Inferior parietal cortex (tissue), 1 donor: ENCODE measurements around the gene ZNF772.
A peak's percentile ranks its signal among the peaks of the same experiment; 100 is the strongest.
"Not testable (repeated sequence)": the region's sequence is repeated elsewhere in the genome, so short reads cannot be mapped to it uniquely, and the experiment has no call there.

Experiments used
- DNase-seq: peaks from one replicate; pipeline ENCODE4 v3.0.0-alpha.2; 2016; ENCODE audit errors: extremely low spot score

ZNF772 gene

DNA sequence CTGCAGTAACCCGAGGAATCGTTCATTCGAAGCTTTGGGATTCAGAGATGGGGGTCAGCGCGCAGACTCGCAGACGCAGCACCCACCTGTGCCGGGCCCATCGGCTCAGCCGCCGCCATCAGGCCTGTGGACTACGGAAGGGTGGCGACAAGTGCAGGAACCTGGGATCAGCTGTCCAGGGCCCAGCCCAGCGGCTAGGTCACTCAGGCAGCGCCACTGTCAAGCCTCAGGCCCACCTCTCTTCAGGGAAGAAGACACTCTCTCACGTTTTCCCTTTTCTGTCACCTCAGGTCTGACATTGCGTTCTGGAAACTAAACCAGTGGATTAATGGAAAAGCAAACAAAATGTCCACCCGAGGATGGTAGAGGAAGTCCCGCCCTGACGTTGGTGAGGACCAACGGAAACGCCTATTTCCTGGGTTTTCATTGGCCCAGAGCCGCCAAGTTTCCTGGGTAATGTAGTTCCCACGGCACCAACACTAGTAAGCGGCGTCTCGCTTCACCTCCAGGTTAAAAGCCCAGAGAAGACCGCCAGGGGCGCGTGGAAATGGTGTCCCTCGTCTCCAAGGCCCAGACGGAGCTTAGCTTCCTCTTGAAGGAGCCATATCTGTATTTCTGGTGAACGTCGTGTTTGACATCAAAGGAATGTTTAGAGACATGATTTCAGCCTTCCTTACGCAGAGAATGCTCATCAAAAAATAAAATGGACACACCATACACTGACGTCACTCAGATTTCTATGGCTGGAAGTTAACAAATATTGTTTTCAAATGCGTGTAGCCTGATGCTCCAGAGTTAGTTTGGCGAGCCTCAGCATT is at the start of gene ZNF772:
TSS of gene ZNF772 (minus strand) at position 376 of the 818 bp plus-strand sequence. CDS start at position 119, 257 bp downstream.
- peak; percentile 98 for DNase-seq

- DNase-seq = not testable (repeated sequence)
Observed at GRCh38 chr19:57518021-57518420, 40.7 kb upstream of the ZNF772 start.

- DNase-seq = no peak
Observed at GRCh38 chr19:57515255-57515654, 37.9 kb upstream of the ZNF772 start.

- no peak for DNase-seq
Observed at GRCh38 chr19:57512845-57513244, 35.5 kb upstream of the ZNF772 start.

GRCh38 chr19:57511484-57511883 is 34.1 kb upstream of the ZNF772 start:
- no peak for DNase-seq

DNA sequence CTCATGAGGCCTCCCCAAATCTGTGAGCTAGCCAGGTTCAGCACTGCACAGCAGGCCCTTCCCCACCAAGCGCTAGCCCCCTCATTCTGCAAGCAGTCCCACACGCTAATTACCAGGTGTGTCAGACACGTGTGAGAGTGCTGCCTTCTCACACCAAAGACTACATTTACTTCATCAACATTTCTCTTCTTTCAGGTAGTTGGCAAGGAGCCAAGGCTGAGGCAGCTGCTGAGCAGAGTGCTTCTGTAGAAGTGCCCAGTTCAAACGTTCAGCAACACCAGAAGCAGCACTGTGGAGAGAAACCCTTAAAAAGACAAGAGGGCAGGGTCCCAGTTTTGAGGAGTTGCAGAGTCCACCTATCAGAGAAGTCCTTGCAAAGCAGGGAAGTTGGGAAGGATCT is 28.8 kb upstream of the ZNF772 start:
- no peak for DNase-seq

- DNase-seq = not testable (repeated sequence)
Observed at GRCh38 chr19:57500400-57500799, 23.0 kb upstream of the ZNF772 start.

DNA sequence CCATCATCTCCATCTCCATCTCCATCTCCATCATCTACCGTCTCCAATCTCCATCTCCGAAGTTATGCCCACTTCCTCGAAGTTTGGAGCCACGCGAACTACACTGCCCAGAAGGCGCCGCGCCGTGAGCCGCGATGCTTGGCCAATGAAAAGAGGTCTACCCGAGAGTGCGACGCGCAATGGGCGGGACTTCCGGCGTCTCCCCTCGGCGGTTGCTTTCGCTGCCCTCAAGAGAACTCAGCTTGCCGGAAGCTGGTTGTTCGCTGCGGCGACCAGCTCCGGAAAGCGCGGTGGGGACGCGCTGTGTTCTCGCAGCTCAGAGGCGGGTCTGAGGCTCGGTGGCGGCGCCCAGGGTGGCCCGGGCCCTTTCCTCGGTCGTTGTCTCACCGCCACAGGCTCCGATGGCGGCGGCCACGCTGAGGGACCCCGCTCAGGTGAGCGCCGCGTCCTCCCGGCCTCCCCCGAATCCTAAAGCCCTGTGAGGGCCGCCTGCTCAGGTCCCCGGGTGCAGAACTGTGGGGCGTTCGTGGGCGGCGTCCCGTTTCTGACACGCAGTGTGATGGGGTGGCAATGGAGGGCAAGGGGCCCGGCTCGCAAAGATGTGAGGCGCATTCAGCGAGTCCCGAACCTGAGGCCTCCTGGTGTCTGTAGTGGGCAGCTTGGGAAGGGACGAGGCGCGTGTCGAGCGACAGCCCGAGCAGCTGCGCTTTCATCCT is 22.5 kb upstream of the ZNF772 start, which contains the start of gene ZNF773:
TSS of gene ZNF773 (plus strand) at position 259 of the 716 bp plus-strand sequence. CDS start at position 402, 143 bp downstream.
- peak; percentile 77 for DNase-seq

DNA sequence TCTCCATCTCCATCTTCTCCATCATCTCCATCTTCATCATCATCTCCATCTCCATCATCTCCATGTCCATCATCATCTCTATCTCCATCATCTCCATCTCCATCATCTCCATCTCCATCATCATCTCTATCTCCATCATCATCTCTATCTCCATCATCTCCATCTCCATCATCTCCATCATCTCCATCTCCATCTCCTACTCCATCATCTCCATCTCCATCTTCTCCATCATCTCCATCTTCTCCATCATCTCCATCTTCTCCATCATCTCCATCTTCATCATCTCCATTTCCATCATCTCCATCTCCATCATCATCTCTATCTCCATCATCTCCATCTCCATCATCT is 21.9 kb upstream of the ZNF772 start:
- not testable (repeated sequence) for DNase-seq

DNA sequence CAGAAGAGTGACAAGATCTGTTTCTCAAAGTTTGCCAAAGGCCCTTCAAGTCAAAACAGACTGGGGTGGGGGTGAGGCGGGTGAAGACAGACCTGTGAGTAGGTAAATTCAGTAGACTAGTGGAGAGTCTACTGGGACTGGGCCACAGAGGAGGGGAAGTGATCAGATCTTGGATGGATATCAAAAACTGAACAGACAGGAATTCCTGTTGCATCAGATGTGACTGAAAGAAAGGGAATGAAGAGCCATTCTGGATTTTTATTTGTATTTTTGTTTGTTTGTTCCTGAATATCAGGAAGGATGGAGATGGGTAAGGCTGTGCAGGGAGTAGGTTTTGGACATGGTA is 10.9 kb upstream of the ZNF772 start:
- not testable (repeated sequence) for DNase-seq

- peak; percentile 93 for DNase-seq
Observed at GRCh38 chr19:57487477-57488298, 10.3 kb upstream of the ZNF772 start, which contains the start of gene ZNF419. Gene ZNF419 (plus strand): TSS chr19:57487750. CDS start chr19:57487951, 201 bp downstream.

DNA sequence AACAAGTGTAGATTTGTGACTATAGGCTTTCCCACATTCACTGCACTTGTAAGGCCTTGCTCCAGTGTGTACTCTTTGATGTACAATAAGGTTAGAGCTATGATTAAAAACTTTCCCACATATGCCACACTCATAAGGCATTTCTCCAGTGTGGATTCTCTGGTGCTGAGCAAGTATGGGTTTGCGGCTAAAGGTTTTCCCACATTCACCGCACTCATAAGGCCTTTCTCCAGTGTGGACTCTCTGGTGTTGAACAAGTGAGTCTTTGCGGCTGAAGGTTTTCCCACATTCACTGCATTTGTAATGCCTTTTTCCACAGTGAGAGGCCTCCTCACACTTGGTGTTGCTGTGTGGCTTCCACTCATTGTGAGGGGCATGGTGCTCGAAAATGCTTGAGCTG is 3.7 kb downstream of the ZNF772 start:
- DNase-seq = no peak

DNA sequence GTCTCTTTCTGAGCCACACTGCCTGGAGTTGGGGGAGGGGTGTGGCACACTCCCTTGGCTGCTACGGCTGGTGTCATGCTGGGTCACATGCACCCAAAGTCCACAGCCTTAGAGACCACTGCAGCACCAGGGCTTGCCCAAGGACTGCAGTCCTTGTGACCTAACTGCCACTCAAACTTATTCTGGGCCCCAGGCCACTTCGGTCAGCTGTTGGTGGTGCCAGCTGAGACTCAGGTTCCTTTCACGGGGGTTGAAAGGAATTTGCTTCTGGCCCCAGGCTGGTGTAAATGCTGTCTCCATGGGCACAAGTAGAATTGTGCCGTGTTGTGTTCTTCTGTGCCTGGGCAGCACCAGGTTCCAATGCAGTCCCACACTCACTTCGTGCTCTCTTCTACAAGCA is 10.9 kb downstream of the ZNF772 start:
- DNase-seq = no peak

- DNase-seq = no peak
Observed at GRCh38 chr19:57465680-57466381, 11.5 kb downstream of the ZNF772 start.

DNA sequence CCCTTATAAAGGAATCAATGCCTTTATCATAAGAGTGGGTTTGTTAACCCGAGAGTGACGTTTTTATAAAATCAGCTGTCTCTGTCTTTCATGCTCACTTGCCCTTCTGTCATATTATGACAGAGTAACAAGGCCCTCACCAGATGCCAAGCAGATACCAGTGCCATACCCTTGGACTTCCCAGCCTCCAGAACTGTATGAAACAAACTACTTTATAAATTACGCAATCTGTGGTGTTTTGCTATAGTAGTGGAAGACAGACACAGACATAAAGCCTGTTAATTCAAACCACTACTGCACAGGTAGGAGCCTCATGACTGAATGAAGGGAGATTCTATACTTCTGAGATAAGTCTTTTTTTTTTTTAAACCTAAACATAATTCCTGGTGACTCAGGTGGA is 25.1 kb downstream of the ZNF772 start:
- DNase-seq = no peak

DNA sequence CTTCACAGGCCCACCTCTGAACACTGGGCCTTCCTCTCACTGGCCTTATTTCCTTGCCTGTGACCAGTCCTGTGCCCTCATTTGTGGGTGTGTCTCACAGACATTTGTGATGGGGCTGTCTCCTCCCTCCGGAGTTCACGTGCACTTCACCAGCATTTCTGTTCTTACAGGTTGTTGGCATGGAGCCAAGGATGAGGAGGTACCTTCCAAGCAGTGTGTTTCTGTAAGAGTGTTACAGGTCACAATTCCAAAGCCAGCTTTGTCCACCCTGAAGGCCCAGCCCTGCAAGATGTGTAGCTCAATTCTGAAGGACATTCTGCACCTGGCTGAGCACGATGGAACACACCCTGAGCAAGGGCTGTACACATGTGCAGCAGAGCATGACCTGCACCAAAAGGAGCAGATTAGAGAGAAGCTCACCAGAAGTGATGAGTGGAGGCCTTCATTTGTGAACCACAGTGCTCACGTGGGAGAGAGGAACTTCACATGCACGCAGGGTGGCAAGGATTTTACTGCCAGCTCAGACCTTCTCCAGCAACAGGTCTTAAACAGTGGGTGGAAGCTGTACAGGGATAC is 34.2 kb downstream of the ZNF772 start:
- no peak for DNase-seq

DNA sequence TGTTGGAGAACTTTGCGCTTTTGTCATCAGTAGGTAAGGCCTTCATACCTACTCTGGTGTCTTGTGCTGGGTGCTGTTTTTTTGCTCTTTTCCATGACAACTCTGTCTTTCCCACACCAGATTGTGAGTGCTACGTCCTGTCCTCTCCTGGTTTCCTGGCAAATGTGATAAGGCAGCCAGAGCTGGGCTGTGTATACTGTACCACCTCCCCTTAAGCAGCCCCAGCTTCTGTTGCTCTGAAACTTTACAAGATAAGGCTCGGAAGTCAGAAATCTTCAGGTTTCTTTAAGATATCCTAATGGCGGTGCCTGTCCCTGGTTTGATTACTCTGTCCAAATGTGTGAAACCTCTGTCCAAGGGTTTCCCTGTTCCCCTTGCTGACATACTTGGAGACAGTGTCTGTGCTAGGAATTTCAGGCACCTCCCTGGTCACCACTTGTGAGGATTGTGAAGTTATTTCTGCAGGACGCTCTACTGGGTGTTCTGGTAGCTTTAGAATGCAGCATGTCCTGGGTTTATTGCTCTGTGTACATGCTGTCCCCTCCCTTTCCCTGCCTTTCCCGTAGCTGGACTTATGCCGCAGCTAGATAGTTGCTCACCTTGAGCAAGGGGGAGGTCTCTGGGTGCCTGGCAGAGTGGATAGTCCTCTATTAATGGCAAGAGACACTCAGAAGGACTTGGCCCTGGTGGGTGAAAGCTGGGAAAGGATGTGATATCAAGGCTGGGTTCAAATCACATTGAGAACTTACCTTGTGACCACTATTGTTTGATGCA is 35.2 kb downstream of the ZNF772 start:
- DNase-seq = no peak

- DNase-seq = no peak
Observed at GRCh38 chr19:57438925-57439324, 38.4 kb downstream of the ZNF772 start.

DNA sequence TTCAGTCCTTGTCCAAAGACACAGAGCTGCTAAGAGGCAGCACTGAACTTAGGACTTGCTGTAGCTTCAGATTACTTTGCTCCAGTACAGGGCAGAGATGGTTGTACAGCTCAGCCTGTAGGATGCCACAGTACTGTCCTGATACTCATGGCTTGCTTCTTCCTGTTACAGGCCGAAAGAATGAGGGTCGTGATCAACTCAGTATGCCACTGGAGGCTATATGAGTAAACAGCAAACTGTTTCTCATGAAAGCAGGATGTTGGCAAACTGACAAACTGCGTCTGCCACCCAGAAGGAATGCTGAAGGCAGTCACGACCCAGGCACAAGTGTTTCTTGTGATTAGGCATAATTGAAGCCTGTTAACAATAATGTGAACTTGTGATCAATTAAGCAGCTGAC is 39.4 kb downstream of the ZNF772 start:
- DNase-seq = no peak

DNA sequence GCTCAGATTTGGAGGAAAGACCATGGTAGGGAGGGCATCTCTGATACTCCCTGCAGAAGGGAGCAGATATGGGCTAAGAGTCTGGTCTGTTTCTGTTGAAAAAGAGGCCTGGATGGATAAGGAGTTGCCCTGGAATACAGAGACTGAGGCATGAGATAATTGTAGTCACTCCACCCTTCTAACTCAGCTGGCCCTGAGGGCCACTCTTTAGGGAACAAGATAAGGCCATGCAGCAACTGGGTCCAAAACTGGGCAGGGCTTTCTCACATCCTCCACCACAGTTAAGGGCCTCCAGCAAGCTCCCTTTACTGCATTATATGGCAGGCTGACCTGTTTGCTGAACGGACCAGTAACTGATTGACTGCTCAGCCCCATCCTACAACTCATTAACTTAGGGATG is 40.9 kb downstream of the ZNF772 start:
- DNase-seq = no peak
